GM12875 (cell line): Measurements from ENCODE around the gene FUNDC1.
"Not testable (repeated sequence)": the region's sequence is repeated elsewhere in the genome, so short reads cannot be mapped to it uniquely, and the experiment has no call there.

Experiments used
- H3K4me3 ChIP-seq: one replicate; pipeline ENCODE4 v1.5.1; 2011; ENCODE audit warnings: low read depth, low read length, control low read depth
- TF ChIP-seq, protein P1 (sequence below): IDR thresholded peaks from 2 replicates; pipeline ENCODE4 v1.5.1; 2011; ENCODE audit warnings: low read depth, mild to moderate bottlenecking, control low read depth, inconsistent platforms, low read length, moderate library complexity, borderline replicate concordance; ENCODE audit not compliant: insufficient read depth

Gene FUNDC1, protein sequence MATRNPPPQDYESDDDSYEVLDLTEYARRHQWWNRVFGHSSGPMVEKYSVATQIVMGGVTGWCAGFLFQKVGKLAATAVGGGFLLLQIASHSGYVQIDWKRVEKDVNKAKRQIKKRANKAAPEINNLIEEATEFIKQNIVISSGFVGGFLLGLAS

DNA sequence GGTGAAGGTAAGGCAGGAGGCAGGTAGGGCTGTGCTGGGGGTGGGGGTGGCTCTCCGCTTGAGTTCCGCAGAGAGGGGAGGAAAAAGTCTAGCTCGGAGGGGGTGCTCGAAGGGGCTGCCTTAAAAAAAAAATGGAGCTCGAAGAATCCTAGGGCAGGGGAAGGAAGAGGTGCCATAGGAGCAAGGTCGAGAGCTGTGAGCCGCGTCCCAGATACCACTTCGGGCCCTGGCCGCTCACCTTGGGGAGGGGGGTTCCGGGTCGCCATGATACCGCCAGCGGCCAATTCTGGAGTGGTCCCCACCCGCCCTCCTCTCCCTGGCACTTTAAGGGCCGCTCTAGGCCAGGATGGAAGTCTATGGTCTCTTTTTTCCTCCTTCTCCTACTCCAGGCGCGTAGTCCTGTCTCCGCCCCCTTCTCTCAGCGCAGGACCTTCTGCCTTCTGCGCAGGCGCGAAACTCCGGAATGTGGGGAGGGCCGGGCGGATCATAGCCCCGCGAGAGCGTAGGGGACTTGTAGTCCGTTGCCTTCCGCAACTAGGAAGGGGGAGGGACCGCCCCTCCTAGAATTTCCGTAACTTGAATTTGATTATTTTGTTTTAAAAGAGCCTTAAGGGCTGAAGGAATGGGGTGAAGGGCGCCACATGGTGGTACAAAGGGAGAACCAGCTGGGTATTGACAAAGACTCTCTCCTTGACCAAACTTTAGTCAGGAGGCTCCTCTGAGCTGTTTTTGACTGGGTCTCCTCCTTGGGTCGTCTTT lies at the start of gene FUNDC1:
Gene FUNDC1 (minus strand): TSS at position 293 of the 759 bp plus-strand sequence. CDS start 27 bp downstream, at position 266.
- TF ChIP-seq, protein P1, sequence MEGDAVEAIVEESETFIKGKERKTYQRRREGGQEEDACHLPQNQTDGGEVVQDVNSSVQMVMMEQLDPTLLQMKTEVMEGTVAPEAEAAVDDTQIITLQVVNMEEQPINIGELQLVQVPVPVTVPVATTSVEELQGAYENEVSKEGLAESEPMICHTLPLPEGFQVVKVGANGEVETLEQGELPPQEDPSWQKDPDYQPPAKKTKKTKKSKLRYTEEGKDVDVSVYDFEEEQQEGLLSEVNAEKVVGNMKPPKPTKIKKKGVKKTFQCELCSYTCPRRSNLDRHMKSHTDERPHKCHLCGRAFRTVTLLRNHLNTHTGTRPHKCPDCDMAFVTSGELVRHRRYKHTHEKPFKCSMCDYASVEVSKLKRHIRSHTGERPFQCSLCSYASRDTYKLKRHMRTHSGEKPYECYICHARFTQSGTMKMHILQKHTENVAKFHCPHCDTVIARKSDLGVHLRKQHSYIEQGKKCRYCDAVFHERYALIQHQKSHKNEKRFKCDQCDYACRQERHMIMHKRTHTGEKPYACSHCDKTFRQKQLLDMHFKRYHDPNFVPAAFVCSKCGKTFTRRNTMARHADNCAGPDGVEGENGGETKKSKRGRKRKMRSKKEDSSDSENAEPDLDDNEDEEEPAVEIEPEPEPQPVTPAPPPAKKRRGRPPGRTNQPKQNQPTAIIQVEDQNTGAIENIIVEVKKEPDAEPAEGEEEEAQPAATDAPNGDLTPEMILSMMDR = peak; percentile 37; the same call in 1 of the 2 replicates
- peak within 1 kb of the TSS; percentile 77 for H3K4me3 ChIP-seq

DNA sequence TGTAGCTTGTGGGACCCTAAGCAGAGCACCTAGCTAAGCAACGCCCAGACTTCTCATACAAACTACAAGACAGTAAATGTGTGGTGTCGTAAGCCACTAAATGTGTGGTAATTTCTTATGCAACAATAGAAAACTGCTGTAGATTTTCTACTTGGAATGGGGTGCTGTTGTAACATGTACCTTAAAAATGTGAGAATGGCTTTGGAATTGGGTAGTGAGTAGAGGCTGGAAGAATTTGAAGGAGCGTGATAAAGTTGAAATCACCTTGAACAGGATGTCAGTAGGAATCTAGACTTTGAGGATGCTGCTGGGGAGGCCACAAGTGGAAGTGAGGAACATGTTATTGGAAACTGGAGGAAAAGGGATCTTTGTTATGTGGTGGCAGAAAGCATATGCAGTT lies 43.2 kb upstream of the FUNDC1 start:
- TF ChIP-seq, protein P1 = no peak
- H3K4me3 ChIP-seq = no peak overlapping the region

DNA sequence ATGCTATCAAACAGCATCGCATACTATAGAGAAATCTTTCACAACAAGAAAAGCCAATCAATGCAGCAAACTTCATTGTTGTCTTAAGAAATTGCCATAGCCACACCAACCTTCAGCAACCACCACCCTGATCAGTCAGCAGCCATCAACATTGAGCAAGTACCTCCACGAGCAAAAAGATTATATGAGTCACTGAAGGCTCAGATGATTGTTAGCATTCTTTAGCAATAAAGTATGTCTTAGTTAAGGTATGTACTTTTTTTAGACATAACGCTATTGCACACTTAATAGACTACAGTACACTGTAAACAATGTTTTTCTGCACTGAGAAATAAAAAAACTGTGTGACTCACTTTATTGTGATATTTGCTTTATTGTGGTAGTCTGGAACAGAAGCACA lies 37.8 kb upstream of the FUNDC1 start:
- no peak overlapping the region for H3K4me3 ChIP-seq
- TF ChIP-seq, protein P1 = no peak

DNA sequence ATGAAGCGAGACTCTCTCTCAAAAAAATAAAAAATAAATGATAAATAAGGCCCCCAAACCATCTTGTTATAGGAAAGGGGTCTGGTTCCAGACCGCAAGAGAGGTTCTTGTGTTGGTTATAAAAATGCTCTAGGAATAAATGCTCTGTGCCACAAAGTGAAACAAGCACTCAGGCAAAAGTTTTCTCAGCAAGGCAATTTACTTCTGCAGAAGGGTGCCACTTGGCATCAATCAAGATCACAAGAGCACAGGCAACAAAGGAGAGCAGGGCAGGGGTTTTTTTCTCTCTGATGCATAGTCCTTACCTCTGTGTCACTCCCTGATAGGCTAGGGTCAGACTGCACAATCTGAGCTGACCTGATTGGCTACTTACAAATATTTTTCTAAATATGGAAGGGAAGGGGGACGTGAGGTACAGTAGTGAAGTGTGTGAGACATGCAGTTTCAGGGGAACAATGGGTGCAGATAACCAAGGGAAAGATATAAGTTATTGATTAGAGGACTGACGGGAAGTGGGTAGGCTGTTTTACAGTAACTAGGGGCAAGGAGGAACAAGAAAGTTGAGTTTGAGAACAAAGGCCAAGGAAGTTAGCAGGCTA lies 29.8 kb upstream of the FUNDC1 start:
- TF ChIP-seq, protein P1 = no peak
- no peak overlapping the region for H3K4me3 ChIP-seq

DNA sequence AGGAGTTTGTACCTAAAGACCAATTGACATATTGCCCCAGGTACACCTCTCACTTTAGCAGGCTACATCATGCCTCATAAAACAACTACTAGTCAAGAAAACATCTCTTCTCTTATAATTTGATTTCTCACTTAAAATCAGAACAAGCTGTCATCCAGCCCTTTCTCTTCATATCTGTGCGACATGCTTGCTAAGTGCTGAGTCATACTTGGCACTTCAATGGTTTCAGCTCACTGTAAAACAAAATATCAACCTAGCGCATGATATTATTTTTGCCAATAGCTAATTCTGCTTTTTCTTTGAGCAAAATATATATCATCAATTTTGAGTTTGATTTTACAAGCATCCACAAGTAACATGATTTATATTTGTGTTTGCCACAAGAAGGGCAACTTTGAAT lies 27.9 kb upstream of the FUNDC1 start:
- TF ChIP-seq, protein P1 = no peak
- H3K4me3 ChIP-seq = no peak overlapping the region

DNA sequence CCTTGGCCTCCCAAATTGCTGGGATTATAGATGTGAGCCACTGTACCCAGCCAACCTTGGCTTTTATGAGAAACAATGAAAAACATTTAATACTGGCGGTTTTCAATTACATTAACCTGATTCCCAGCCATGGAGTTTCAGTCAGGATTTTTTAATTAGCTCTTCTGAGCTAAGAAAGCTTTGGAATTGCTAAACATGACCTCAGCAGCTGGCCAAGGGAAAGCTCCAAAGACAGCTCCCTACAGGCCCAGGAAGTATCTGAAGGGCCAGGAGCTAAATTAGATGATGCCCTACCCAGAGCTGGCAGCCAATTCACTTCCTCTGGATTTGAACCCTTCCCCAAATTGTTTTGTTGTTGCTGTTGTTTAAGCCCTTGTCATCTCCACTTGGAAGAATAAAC lies 26.5 kb upstream of the FUNDC1 start:
- H3K4me3 ChIP-seq = no peak overlapping the region
- TF ChIP-seq, protein P1 = no peak

DNA sequence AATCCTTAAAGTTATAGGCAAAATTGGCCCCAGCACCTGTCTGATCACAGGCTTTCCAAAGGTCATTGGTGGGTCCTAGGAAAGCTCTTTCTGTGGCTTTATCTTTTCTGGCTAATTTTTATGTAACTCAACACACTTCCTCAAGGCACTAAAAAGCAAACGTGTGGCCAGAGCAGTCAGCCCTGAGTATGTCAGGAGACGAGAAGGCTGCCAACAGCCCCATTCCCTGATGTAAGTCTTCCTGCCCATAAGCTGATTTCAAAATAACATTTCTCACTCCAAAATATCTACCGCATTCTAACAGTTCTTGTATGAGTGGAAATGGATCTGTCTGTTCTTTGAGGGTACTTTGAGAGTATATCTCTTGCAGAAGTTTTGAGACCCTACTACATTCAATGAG lies 25.5 kb upstream of the FUNDC1 start:
- no peak overlapping the region for H3K4me3 ChIP-seq
- TF ChIP-seq, protein P1 = no peak

DNA sequence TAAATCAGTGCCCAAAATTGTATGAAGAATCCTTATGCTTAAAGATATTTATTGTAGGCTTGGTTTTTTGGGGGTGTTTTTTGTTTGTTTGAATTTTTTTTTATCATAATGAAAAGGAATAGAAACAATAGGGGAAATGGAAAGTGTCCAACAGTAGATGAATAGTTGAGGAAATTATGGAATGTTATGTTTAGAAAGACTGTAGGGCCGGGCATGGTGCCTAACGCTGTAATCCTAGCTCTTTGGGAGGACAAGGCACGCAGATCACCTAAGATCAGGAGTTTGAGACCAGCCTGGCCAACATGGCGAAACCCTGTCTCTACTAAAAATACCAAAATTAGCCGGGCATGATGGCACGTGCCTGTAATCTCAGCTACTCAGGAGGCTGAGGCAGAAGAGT lies 19.2 kb upstream of the FUNDC1 start:
- not testable (repeated sequence) for H3K4me3 ChIP-seq
